HL-60 (cell line): Measurements from ENCODE around the gene ADAMTS2.

Experiments used
- DNase-seq, 2 experiments: peaks; one replicate each; pipeline ENCODE4 v3.0.0-alpha.2; 2010 to 2020; ENCODE audit warnings: low read depth in 1 of 2, low spot score in 1 of 2
- H3K27ac ChIP-seq: fragments of 250-450 bp; sonication (Bioruptor Pico); replicated peaks from 2 replicates; pipeline ENCODE4 v1.5.1; 2020; ENCODE audit warnings: mild to moderate bottlenecking, moderate library complexity
- H3K27me3 ChIP-seq: fragments of 250-450 bp; sonication (Bioruptor Pico); 2 replicates; pipeline ENCODE4 v1.5.1; 2021; ENCODE audit warnings: mild to moderate bottlenecking, moderate library complexity; ENCODE audit not compliant: insufficient read depth, poor library complexity, severe bottlenecking
- H3K4me3 ChIP-seq: replicated peaks from 2 replicates; pipeline ENCODE4 v1.5.1; 2011; ENCODE audit warnings: mild to moderate bottlenecking, control low read depth, low read length; ENCODE audit not compliant: insufficient read depth
- CTCF ChIP-seq: IDR thresholded peaks from one replicate; pipeline ENCODE4 v1.5.1; 2011; ENCODE audit warnings: low read length, control low read depth, inconsistent platforms; ENCODE audit not compliant: insufficient read depth
- GABPA ChIP-seq: IDR thresholded peaks from 2 replicates; pipeline ENCODE4 v1.6.1; 2012; ENCODE audit warnings: low read depth
- POLR2AphosphoS5 ChIP-seq: IDR thresholded peaks from 2 replicates; pipeline ENCODE4 v1.6.1; 2012; ENCODE audit warnings: low read depth
- SPI1 ChIP-seq: IDR thresholded peaks from 2 replicates; pipeline ENCODE4 v1.6.1; 2012; ENCODE audit warnings: low read depth, mild to moderate bottlenecking, borderline replicate concordance
- TF ChIP-seq, protein P1 (sequence below): IDR thresholded peaks from 2 replicates; pipeline ENCODE4 v1.6.1; 2012; ENCODE audit warnings: low read depth; ENCODE audit not compliant: insufficient replicate concordance

Gene ADAMTS2

GRCh38 chr5:179382486-179382885 lies 37.2 kb upstream of the ADAMTS2 start:
- H3K4me3 ChIP-seq: no peak overlapping the region
- no peak for DNase-seq
- no peak overlapping the region for H3K27ac ChIP-seq
- H3K27me3 ChIP-seq: no peaks in the 10 kb centered on the region
- no peak for TF ChIP-seq CTCF
- TF ChIP-seq SPI1: no peak
- TF ChIP-seq, protein P1, sequence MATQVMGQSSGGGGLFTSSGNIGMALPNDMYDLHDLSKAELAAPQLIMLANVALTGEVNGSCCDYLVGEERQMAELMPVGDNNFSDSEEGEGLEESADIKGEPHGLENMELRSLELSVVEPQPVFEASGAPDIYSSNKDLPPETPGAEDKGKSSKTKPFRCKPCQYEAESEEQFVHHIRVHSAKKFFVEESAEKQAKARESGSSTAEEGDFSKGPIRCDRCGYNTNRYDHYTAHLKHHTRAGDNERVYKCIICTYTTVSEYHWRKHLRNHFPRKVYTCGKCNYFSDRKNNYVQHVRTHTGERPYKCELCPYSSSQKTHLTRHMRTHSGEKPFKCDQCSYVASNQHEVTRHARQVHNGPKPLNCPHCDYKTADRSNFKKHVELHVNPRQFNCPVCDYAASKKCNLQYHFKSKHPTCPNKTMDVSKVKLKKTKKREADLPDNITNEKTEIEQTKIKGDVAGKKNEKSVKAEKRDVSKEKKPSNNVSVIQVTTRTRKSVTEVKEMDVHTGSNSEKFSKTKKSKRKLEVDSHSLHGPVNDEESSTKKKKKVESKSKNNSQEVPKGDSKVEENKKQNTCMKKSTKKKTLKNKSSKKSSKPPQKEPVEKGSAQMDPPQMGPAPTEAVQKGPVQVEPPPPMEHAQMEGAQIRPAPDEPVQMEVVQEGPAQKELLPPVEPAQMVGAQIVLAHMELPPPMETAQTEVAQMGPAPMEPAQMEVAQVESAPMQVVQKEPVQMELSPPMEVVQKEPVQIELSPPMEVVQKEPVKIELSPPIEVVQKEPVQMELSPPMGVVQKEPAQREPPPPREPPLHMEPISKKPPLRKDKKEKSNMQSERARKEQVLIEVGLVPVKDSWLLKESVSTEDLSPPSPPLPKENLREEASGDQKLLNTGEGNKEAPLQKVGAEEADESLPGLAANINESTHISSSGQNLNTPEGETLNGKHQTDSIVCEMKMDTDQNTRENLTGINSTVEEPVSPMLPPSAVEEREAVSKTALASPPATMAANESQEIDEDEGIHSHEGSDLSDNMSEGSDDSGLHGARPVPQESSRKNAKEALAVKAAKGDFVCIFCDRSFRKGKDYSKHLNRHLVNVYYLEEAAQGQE: no peak
- no peak for TF ChIP-seq POLR2AphosphoS5
- TF ChIP-seq GABPA: no peak

- DNase-seq: no peak
- Histone ChIP-seq H3K4me3 (no peak overlapping the region), H3K27ac (no peak overlapping the region), H3K27me3 (no peaks in the 10 kb centered on the region)
- TF ChIP-seq CTCF: no peak
- no peak for TF ChIP-seq GABPA
- TF ChIP-seq, protein P1: no peak
- TF ChIP-seq POLR2AphosphoS5: no peak
- TF ChIP-seq SPI1: no peak
Measured at GRCh38 chr5:179381691-179382090, 36.4 kb upstream of the ADAMTS2 start.

DNA sequence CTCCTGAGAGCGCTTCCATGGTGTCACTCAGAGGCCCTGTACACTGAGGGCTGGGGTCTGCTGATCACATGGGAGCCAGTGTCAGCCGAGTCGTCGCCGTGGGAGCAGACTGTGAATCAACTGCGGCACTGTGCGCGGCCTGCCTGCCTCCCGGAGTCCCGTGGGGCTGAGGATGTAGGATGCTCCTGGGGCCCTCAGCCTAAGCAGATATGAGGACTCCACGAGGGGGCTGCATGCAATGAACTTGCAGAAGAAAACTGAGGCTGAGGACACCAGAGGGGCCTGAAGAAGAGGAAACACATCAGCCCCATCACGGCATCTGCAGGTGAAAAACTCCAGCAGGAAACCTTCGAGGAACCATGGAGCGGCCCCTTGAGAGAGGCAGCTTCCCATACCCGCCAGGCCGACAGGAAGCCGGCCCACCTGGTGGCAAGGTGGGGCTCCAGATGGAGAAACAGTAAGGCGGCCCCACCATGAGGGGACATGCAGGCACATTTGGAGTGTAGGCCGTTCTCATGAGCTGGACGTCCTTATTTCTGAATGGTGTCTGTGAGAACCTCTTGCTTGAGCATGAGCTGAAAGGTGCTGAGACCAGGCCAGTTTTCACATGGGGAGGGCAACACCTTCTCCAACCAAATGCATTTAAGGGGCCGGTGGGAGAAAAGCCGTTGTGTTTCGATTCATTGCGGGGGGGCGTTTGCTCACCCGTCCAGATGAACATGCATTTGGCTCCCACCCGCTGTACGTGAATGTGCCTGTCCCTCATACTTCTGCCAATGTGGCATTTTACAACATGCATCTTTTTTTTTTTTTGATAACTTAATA lies 35.2 kb upstream of the ADAMTS2 start:
- no peaks in the 10 kb centered on the region for H3K27me3 ChIP-seq
- DNase-seq: no peak
- H3K27ac ChIP-seq: no peak overlapping the region
- TF ChIP-seq SPI1 (no peak), CTCF (no peak), GABPA (no peak), POLR2AphosphoS5 (no peak)
- TF ChIP-seq, protein P1: no peak
- H3K4me3 ChIP-seq: no peak overlapping the region
